Endothelial cell of umbilical vein (primary cell): Measurements from ENCODE around the gene NCMAP. TPM values are rescaled to one million over a fixed set of nuclear protein-coding genes. Genes with fewer than 3 reads are reported as not detected.

Experiments used
- BruUV-seq: library from RNA; stranded (reverse); fragments of 400-500 nt; replicated peaks from 2 replicates; lab custom pipeline; 2021; lab: Mats Ljungman, UMichigan
- CTCF ChIA-PET: fragments of 300-600, 350-600 bp; sonication (Branson Sonifier 250); formaldehyde crosslinking; loops from one replicate; lab custom pipeline; 2021; ENCODE audit warnings: antibody characterized with exemption, inconsistent platforms; lab: Charles Lee
- POLR2A ChIA-PET: fragments of 300-600, 350-600 bp; sonication (Branson Sonifier 250); formaldehyde crosslinking; loops from one replicate; lab custom pipeline; 2021; ENCODE audit warnings: antibody characterized with exemption, inconsistent platforms; lab: Charles Lee
- DNase-seq: peaks from one replicate; pipeline ENCODE4 v3.0.0-alpha.2; 2011; ENCODE audit warnings: low read depth, low spot score
- FAIRE-seq: peaks from 2 replicates; lab custom pipeline; 2011; peaks lifted over from hg19 to GRCh38; lab: Jason Lieb, UNC
- H2AFZ ChIP-seq: 2 replicates; pipeline ENCODE4 v1.6.0; 2012; ENCODE audit warnings: low read depth, low read length, control low read depth, inconsistent platforms
- H3K27ac ChIP-seq: 2 replicates; pipeline ENCODE4 v1.5.1; 2011; ENCODE audit warnings: low read depth, mild to moderate bottlenecking, control low read depth, low read length, moderate library complexity; ENCODE audit not compliant: insufficient read depth
- H3K27me3 ChIP-seq, 2 experiments: 2 replicates each; pipeline versions ENCODE4 v1.6.0 to v1.6.1; 2011; ENCODE audit warnings: low read length in 2 of 2, mixed read lengths in 1 of 2; ENCODE audit not compliant: control insufficient read depth in 2 of 2, insufficient read depth in 2 of 2
- H3K36me3 ChIP-seq, 2 experiments: 2 replicates in 1 of 2; 3 replicates in 1 of 2; pipeline ENCODE4 v1.5.1; 2011; ENCODE audit warnings: low read length in 2 of 2, mild to moderate bottlenecking in 1 of 2, moderate library complexity in 1 of 2; ENCODE audit not compliant: control insufficient read depth in 2 of 2, insufficient read depth in 2 of 2; ENCODE audit errors: extremely low read depth in 1 of 2
- H3K4me1 ChIP-seq: 3 replicates; pipeline ENCODE4 v1.5.1; 2011; ENCODE audit warnings: mild to moderate bottlenecking, low read length; ENCODE audit not compliant: control insufficient read depth, insufficient read depth; ENCODE audit errors: extremely low read depth
- H3K4me2 ChIP-seq: 2 replicates; pipeline ENCODE4 v1.6.1; 2011; ENCODE audit warnings: low read length, control low read depth, mixed read lengths; ENCODE audit not compliant: insufficient read depth
- H3K4me3 ChIP-seq, 3 experiments: fragments of 200-600 bp in 1 of 3; sonication (generic), shearing (Covaris generic) in 1 of 3; replicated peaks in 1 of 3; 2 replicates each; pipeline ENCODE4 v1.5.1; 2011 to 2016; ENCODE audit warnings: control low read depth in 3 of 3, low read length in 3 of 3, mild to moderate bottlenecking in 2 of 3, inconsistent platforms in 1 of 3, low read depth in 1 of 3, moderate library complexity in 1 of 3; ENCODE audit not compliant: insufficient read depth in 1 of 3
- H3K79me2 ChIP-seq: 2 replicates; pipeline ENCODE4 v1.6.0; 2012; ENCODE audit warnings: low read length, inconsistent platforms; ENCODE audit not compliant: control insufficient read depth, insufficient read depth
- H3K9ac ChIP-seq: replicated peaks from 2 replicates; pipeline ENCODE3; 2011; ENCODE audit warnings: low read length, control low read depth; ENCODE audit not compliant: insufficient read depth; ENCODE audit errors: extremely low read depth
- H3K9me1 ChIP-seq: replicated peaks from 3 replicates; pipeline ENCODE4 v1.6.0; 2011; ENCODE audit warnings: mild to moderate bottlenecking, low read length; ENCODE audit not compliant: control insufficient read depth, insufficient read depth; ENCODE audit errors: extremely low read depth
- H3K9me3 ChIP-seq: replicated peaks from 2 replicates; pipeline ENCODE4 v1.5.1; 2012; ENCODE audit warnings: low read length, inconsistent platforms; ENCODE audit not compliant: control insufficient read depth, insufficient read depth
- H4K20me1 ChIP-seq: replicated peaks from 2 replicates; pipeline ENCODE3; 2011; ENCODE audit warnings: mild to moderate bottlenecking, low read length; ENCODE audit not compliant: control insufficient read depth, insufficient read depth; ENCODE audit errors: extremely low read depth
- CTCF ChIP-seq, 2 donors: IDR thresholded peaks; 1 replicate in 1 of 2; 2 replicates in 1 of 2; pipeline ENCODE4 v1.5.1; 2011; ENCODE audit warnings: low read length in 2 of 2, mild to moderate bottlenecking in 2 of 2, moderate library complexity in 2 of 2, control low read depth in 1 of 2, inconsistent platforms in 1 of 2, low read depth in 1 of 2; ENCODE audit not compliant: insufficient read depth in 1 of 2; ENCODE audit errors: extremely low read depth in 1 of 2
- EZH2 ChIP-seq: IDR thresholded peaks from 2 replicates; pipeline ENCODE4 v1.6.1; 2012; ENCODE audit warnings: borderline replicate concordance, low read depth, mild to moderate bottlenecking, moderate library complexity, low read length, inconsistent platforms; ENCODE audit not compliant: severe bottlenecking
- FOS ChIP-seq: IDR thresholded peaks from 2 replicates; pipeline ENCODE4 v1.6.1; 2011; ENCODE audit warnings: mild to moderate bottlenecking, low read length, moderate library complexity, borderline replicate concordance; ENCODE audit not compliant: insufficient read depth
- GATA2 ChIP-seq: IDR thresholded peaks from 2 replicates; pipeline ENCODE4 v1.7.0; 2011; ENCODE audit warnings: low read depth, mild to moderate bottlenecking, moderate library complexity, mixed read lengths, low read length; ENCODE audit not compliant: insufficient read length, insufficient read depth
- JUN ChIP-seq: IDR thresholded peaks from 2 replicates; pipeline ENCODE4 v1.6.1; 2011; ENCODE audit warnings: borderline replicate concordance, low read depth; ENCODE audit not compliant: insufficient read length, insufficient read depth
- MAX ChIP-seq: IDR thresholded peaks from 2 replicates; pipeline ENCODE4 v1.6.1; 2011; ENCODE audit not compliant: insufficient read depth, insufficient read length
- MYC ChIP-seq: IDR thresholded peaks from one replicate; pipeline ENCODE4 v1.6.1; 2011; ENCODE audit warnings: mild to moderate bottlenecking, low read depth, low read length
- POLR2A ChIP-seq: IDR thresholded peaks from 2 replicates; pipeline ENCODE4 v1.6.1; 2012; ENCODE audit warnings: low read depth, mild to moderate bottlenecking, control low read depth, low read length
- POLR2AphosphoS5 ChIP-seq: IDR thresholded peaks from 2 replicates; pipeline ENCODE4 v1.6.1; 2012; ENCODE audit warnings: low read depth, mild to moderate bottlenecking, control low read depth, low read length, moderate library complexity; ENCODE audit not compliant: insufficient read depth
- dilution Hi-C: fragments of 300-500 bp; cut with MboI; formaldehyde crosslinking; loops from one replicate; pipeline ENCODE4 v1.15.0; 2019; ENCODE audit warnings: low sequenced_read_pairs; ENCODE audit not compliant: extremely low pct_ligation_motif_present
- intact Hi-C: fragments of 100-400 bp; cut with micrococcal nuclease; formaldehyde crosslinking; loops from one replicate; pipeline ENCODE4 v1.10.0; 2022
- polyA plus RNA-seq, 4 experiments: library from polyadenylated mRNA; depleted of rRNA in 3 of 4; stranded (reverse) in 3 of 4; unstranded in 1 of 4; fragments of >200 nt; gene quantifications; 2 replicates each; pipeline versions ENCODE4 v1.2.1 to v1.2.3, GENCODE V29; 2011 to 2012; ENCODE audit warnings: missing spikeins in 1 of 4
- total RNA-seq: library from RNA; stranded (reverse); gene quantifications from 2 replicates; pipeline ENCODE4 v1.2.3, GENCODE V29; 2021

Gene NCMAP
- total and polyA plus RNA-seq, 2 donors (not counting 3 experiments of a cell fraction or from before 2014, with no cell fraction given), result not detected

GRCh38 chr1:24632832-24633175, 76.9 kb downstream of the NCMAP start:
- FAIRE-seq, result no peak
- Histone ChIP-seq H3K9me3 (no peaks in the 10 kb centered on the region), H3K9me1 (no peaks in the 10 kb centered on the region), H3K4me3 (no peak overlapping the region), H3K4me1 (no peaks in the 10 kb centered on the region), H3K9ac (no peak overlapping the region), H3K79me2 (no peaks in the 10 kb centered on the region), H3K27ac (no peak overlapping the region), H3K4me2 (no peak overlapping the region), H3K27me3 (peaks cover 8 to 14% of the 10 kb centered on the region in 2 experiments), H2AFZ (no peak overlapping the region), H3K36me3 (no peaks in the 10 kb centered on the region), H4K20me1 (no peaks in the 10 kb centered on the region)
- ChIA-PET CTCF (interaction anchor here (1.2 to 10.3 kb wide), 4 partner anchors 91 to 482 kb away, joined by 3 to 128 read pairs (median 4); no protein-coding TSS in a partner anchor), POLR2A (no interaction called here)
- intact Hi-C loops (no loop called here), dilution Hi-C loops (no loop called here)
- no peak for DNase-seq
- TF ChIP-seq MAX, result no peak
- TF ChIP-seq JUN, result no peak
- TF ChIP-seq CTCF (IDR thresholded peaks at IDR 0.05; ENCODE audit: extremely low read depth in 1 of 2, insufficient read depth in 1 of 2, low read depth in 1 of 2, low read length in 2 of 2), result no peak
- no peak for TF ChIP-seq GATA2
- TF ChIP-seq POLR2A, result no peak
- TF ChIP-seq EZH2, result no peak
- no peak for TF ChIP-seq FOS
- no peak for TF ChIP-seq MYC
- TF ChIP-seq POLR2AphosphoS5, result no peak
- no TSS peak for BruUV-seq
